HG03025 (cell line): ENCODE results near the gene WDR82.

ENCODE experiments used
- ATAC-seq: cut with Tn5 transposase; IDR thresholded peaks from one replicate; pipeline ENCODE4 v1.9.1; 2021; ENCODE audit warnings: mild to moderate bottlenecking, moderate library complexity; ENCODE audit not compliant: unreplicated experiment, low FRiP score

Gene WDR82

DNA sequence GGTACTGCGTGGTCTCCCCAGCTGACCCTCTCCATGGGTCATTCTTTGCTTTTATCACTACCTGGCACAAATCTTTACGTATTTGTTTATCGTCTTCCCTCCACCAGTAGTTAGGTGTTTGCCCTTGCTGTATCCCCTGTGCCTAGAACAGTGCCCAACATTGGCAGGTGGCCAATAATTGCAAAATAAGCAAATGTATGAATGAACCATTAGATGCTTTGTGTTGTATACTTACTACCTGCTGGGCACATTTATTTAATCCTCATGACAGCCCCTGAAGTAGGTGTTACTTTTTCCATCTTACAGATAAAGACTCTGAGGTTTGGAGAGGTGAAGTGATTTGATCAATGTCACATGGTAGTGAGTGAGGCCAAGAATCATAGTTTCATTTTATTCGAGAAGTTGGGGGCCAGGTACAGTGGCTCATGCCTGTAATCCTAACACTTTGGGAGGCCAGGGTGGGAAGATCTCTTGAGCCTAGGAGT is 37.5 kb downstream of the WDR82 start:
- ATAC-seq, result no peak

DNA sequence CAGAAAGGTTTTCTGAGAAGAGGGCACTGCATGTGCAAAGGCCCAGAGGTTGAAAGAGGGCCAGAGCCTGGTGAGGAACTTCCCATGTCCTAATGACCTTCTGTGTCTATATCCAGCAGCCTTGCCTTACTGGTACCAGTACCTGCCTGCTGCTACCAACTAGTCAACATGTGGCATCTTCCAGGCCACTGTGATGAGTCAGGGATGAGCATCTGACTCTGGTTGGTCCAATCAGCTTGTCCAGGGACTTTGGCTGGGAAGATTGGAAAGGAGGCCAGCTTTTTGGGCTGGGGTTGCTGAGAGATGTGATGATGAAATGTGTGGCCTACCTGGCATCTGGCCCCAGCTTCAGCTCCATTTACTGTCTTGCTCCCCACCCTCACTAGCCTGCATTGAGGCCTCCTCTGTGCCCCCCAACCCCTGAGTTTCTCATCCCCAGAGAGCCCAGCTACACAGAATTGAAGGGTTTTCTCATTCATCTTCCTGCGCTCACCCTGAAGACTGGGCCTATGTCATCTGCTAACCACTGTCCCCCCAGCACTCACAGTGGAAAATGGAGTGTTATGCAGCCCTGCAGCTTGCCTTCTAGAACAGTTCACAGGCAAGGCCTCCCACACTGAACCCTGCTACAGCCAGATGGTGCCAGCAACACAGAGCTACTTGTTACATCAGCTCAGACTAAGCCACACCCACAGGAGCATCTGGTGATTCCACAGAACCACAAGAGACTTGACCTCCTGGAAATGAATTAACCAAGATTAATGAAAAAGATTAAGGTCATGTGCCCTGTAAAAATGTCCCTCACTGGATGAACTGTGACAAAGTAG is 38.2 kb downstream of the WDR82 start:
- ATAC-seq, result no peak

DNA sequence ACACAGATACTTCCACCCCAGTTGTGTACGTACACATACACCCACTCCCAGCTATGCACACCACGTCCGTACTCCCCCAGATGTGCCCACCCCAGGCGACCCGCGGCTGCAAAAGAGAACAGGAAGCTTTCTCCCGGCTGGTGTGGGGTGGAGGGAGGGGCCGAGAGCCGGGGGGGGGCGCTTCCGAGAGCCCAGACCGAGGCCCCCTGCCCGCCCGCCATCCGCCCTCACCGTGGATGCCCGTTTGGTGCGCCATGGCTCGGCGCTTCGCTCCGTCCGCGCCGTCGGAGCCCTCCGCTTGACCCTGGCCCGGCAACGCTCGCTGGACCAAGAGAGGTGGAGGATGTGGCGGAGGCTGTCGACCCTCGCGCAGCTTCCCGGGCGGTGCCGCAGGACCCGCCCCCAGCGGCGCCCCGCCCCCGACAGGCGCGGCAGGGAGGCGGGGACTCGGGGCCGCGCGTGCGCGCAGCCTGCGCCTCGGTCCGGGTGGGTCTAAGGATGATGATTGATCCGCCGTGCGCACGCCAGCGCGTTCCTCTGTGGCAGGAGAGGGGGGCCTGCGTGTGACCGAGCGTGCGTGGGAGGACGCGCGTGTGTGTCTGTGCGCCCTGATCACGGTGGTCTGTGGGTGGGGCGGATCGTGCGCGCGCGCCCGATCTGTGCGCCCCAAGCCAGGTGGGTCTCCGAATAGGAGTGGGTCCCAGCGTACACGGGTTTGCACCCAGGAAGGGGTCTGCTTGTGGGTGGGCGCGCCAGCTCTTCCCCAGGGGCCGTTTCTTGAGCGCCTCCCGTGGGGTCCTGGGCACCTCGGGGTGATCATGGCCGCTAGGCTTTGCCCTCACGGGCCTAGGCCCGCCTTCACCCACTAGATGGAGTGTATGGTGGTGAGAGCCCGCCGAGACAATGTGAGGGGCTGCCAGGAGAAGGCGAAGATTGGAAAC is 39.4 kb downstream of the WDR82 start, which contains the start of gene TWF2:
Gene TWF2 (minus strand): TSS at position 398 of the 941 bp plus-strand sequence. CDS start 142 bp downstream, at position 256.
- ATAC-seq, result peak; percentile 53

DNA sequence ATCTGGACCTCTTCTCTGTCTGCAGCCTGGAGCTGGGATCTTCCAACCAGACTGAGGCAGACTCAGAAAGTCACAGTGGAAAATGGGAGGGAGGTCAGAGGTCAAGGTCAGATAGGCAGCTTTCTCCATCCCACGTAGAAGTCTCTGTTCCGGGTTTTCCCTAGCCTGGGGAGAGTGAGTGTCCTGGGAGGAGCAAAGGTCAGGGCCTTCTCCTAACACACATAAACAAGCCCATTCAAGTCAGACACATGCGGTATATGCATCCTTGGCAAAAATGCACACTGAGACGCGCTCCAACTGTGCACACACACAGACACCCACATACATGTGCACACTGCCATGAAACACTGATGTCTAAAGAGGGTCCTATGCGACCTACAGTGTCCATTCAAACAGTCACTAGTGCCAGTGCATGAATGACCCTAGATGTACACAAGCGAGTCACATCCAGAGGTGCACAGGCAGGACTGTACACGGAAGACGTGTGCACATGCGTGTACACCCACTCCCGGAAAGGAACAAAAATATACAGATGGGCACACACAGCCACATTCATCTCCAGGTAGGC is 40.2 kb downstream of the WDR82 start:
- ATAC-seq, result no peak

DNA sequence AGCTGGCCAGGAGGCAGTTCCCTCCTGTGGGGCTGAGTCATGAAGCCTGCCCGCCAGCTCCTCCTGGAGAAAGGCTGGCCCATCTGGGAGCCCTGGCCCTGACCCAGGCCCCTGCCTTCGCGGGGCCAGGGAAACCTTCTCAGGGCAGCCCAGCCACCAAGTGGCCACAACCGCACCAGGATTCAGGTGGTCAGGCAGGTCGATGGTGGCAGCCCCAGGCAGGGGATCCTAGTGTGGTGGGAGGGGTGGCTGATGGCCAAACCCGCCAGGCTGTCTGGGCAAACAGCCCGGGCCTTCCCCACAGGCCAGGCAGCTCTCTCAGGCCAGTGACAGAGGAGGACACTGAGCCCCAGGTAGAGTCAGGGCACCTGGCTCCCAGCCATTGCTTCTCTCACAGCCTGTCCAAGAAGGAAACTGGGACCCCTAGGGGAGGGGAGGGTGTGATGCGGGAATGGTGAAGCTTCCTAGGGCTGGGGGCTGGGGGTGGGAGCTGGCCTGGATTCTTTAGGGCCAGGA is 40.7 kb downstream of the WDR82 start:
- ATAC-seq, result no peak

DNA sequence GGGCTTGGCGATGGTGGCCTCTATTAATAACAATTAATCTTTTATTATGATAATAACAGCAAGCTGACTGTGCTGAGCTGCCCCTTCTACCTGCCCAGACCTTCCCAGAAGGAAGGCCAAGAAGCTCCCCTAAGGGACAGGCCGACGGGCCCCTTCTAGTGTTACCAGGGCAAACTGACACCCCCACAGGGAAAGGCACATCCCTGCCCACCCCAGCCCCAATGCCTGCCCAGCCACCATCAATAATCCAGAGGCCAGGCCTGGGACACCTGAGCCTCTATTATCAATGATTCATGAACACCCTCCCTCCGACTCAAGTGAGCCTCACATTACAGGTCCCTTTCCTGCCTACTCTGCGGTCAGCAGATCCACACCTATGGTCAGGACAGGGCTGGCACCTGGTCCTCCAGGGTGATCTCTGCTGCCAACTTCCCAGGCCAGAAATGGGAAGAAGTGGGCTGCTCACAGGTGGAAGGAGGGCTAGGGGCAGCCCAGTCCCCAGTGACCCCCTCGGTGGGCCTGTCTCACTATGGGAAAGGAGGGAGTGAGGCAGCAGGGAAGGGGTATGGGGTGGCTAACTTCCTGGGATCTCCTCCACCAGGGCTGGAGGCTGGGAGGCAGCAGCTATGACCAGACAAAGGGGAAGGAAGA is 41.3 kb downstream of the WDR82 start:
- no peak for ATAC-seq

DNA sequence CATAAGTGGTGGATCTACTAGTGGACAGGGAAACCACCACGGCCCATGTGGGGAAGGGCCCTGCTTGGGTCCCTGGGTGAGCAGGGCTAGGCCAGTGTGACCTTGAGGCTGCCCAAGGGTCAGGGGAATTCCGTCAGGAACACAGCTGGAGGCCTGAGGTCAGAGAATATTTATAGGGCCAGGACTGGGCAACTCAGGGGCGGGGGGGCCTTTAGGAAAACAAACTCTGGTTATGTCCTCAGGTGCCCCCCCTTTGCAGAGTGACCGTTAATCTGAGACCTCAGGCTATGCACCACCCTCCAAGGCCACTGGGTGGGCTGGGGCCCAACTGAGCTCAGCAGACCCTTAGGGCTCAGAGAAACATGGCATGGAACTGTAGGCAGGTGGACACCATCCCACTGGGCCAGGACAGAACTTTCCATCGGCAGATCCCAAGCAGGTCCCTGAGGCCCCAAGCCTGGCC is 42.0 kb downstream of the WDR82 start:
- no peak for ATAC-seq

DNA sequence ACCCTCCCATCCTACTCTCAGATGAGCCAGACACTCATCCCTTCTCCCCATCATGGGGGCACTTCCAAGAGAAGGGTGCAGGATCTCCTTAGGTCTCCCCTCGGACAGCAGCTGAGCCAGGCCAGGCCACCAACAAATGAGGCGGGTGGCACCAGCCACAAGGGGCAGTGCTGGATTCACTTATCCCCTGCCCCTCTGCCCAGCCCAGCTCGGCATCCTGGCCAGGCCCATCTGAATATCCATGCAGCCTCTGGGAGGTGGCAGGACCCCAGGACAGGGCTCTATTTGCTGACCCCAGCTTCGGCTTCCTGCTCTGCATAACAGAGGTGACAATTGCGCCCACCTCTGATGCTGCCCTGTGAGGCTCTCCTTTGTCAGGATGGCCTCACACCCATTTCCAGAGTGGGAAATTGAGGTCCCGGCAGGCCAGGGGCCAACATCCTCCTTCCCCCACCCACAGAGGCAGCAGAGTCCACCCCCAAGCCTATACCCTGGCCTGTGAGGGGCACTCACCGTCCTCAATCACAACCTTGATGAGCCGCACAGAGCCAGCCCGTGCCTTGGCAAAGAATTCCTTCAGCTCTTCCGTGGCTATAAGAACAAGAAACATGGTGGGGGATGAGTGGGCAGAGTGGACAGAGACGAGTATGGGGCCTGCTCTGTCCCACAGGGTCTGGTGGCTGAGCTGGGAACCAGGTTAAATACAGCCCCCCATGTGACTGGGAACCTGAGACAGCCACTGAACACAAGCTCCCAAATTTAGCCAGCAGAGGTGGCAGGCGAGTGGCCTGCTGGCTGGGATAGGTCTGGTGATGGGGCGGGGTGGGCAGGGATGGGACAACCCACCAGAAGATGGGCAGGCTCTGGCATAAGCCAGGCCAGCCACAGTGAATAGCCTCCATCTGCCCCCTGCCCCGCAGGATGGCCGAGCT is 43.7 kb downstream of the WDR82 start:
- no peak for ATAC-seq

DNA sequence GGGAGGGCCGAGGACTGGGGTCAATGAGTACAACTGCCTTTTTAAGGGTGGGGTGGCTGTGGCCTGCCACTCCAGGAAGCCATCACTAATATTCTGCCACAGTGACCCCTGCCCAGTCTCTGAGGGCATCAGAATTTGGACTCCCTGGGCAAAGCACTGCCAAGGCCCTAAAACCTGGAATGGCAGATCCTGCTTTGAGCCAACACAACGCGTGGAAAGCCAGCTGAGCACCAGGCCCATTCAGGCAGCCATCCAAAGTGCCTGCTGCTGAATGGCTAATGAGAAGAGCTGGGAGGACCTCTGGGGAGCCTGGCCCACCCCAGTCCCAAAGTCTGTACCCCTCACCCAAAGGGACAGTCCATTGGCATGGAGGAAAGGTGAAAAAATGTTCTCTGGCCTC is 44.5 kb downstream of the WDR82 start:
- ATAC-seq, result no peak

DNA sequence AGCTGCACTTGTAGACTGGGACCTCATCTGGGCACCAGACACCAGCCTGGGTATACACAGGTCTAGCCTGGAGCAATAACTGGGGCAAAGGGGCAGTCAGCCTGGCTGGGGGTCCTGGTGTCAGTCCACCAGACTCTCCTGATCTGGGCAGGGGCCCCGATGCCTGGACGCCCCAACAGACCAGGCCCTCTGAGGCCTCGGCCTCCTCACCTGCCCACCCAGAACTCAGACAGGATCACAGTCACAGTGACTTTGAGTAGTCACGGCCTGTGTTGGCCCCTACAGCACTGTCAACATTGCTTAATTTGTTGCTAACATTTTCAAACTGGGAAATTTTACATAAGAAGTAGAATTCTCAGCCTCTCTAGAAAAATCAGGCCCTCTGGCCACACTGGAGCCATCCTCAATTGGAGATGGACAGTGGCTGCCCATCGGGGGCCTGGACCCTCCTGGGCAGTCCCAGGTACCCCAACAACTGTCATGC is 45.3 kb downstream of the WDR82 start:
- no peak for ATAC-seq

DNA sequence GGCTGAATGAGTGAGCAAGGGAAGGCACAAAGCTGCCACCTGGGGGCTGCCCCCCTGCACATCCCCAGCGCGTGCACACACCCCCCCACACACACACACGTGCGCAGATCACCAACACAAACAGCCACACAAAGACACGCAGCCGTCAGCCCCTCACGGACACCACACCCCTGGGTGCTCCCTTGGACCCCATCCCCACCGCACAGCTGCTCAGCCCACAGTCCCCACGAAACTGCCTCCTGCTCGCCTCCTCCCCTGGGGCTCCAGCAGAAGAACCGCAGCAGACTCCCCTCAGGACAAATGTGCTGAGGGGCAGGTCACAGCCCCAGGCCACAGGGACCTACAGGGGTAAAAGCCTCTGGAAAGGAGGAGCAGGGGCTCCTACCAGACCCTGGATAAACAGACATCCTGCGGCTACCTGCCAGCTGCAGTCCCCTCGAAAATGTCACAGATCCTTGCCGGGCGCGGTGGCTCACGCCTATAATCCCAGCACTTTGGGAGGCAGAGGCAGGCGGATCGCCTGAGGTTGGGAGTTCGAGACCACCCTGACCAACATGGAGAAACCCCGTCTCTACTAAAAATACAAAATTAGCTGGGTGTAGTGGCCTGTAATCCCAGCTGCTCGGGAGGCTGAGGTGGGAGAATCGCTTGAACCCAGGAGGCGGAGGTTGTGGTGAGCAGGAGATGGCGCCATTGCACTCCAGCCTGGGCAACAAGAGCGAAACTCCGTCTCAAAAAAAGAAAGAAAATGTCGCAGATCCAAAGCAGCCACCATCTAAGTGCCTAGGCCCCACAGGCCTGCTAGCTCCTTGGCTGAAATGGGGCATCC is 46.0 kb downstream of the WDR82 start:
- no peak for ATAC-seq

DNA sequence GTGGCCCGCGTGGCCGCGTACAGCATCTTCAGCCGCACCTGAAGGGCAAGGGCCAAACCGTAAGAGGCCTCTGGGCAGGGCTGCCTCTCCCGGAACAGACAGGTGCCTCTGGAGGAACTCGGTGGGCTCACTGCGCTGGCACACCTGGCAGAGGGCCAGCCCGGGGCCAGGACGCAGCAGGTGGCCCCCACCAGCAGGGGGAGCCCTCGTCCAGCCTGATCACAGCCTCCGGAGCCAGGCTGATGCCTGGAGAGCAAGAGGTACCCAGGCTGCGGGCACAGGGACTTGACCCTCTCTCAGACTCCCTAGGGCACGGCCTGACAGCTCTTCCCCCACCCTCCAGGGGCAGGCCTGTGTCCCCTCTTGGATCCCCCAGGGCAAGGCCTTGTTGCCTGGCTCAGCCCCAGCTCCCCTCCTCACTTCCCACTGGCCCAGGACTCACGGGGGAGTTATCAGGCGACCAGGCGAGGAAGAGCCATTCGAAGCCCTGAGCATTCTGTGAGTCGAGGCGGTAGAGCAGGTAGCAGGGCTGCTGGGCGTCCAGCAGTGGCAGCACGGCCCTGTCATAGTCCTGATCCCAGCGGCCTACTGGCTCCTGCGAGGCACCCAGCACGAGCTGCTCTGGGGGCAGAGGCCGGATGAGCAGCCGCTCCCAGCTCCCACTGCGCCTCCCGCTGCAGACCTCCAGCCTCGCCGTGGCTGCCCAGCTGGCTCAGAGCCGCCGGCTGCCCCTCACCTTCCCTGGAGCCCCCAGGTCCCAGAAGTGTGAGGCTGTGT is 46.8 kb downstream of the WDR82 start:
- no peak for ATAC-seq

DNA sequence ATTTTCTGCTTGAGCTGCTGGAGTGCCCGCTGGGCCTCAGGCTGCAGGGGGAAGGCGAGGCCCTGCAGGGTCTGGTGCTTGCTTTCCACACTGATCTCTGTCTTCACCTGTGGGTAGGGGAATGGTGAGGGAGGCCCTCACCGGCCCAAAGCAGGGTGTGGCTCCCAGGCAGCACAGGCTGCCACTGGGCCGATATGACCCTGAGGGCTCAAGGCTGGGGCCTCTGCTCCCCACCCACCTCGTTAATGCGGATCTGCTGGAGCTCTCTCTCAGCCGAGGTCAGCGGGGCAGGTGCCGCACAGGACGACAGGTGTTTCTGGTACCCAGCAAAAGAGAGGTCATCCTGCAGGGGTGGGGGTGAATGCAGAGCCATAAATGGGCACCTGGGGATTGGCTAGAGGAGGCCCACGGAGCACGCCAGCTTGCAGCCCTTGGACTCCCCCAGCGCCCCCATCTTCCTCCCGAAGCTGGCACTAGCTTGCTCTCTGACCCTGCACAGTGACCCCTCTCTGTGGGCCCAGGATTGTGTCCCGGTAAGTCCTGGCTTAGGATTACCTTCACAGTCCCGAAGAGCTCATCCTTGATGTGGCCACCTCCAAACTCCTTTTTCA is 47.5 kb downstream of the WDR82 start:
- ATAC-seq, result no peak

DNA sequence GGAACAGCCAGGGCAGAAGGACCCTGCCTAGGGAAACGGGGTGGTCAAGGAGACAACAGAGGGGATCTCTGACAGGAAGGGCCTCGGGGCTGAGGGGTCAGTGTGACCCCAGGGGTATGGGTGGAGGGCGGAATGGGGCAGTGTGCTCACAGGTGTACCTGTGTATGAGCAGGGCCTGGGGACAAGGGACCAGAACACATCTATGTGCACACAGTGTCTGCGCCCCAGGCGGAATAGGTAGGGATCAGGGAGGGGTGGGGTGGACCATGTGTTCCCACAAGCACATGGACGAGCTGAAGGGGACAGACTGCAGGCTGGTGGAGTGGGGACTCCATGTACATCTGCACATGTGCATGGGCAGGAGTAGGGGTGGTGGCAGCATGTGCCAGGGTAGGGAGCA is 48.0 kb downstream of the WDR82 start:
- no peak for ATAC-seq

DNA sequence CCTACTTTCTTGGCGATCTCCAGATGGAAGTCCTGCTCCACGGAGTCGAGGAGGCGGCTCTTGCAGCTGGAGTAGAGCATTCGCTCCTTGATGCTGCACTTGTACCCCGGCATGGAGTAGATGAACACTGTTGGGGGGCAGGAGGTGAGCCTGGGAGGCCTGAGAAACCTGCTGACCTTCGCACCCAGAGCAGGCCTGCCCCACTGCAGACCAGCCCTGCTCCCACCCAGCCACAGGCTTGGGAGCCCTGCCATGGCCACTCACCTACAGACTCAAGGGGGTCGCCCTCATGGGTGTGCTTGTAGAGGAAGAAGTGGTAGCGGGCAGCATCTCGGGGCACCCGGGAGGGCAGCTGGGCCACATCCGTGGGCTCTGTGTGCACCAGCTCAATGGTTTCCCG is 48.8 kb downstream of the WDR82 start:
- no peak for ATAC-seq

DNA sequence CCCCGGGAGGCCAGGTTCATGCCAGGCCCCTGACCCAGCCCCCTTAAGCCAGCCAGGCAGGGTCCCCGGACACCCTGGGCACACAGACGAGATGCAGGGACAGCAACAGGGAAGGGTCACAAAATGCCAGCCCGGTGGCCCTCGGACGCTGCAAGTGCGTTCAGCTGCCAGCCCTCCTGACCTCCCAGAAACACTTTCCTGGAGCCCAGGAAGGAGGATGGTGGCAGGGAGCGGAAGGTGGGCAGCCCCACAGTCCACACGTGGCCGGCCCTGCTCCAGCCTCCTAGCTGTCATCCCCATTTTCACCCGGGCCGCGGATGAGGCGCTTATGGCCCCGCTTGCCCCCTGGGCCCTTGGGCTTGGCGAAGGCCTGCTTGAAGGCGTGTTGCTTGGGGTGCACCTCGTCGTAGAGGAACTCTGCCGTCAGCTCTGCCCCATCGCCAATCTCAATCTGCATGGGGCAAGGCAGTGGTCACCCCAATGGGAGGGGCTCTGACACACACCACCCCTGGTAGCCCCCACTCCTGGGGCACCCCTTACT is 49.6 kb downstream of the WDR82 start:
- ATAC-seq, result no peak

DNA sequence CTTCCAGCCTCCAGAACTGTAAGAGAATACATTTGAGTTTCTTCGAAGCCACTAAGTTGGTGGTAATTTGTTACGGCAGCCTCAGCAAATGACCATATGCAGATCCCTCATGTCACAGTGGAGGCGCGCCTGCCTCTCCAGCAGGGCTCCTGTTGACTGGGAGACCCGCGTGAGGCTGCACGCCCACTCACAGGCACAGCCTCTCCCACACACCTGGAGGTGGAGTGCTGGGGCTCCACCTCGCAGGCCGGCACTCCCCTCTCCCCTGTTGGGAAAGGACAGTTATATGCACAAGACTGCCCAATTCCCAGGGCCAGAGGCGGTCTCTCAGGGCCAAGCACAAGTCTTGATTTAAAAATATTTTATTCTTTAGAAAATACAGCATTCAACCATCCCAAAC is 50.2 kb downstream of the WDR82 start:
- no peak for ATAC-seq
